Measurements from ENCODE around the gene ARHGEF11. TPM values are rescaled to one million over a fixed set of nuclear protein-coding genes. Genes with fewer than 3 reads are reported as not detected.

The ARHGEF11 gene
- 13.9 to 18.8 TPM (median 18.4 TPM) in 5 replicates for total RNA-seq (2022; extraction: Qiagen RNA extraction)

GRCh38 chr1:157045250-157046218 is at the start of gene ARHGEF11:
TSS of gene ARHGEF11 (minus strand) at chr1:157045742. CDS start at chr1:157044330, 1,412 bp downstream.

GRCh38 chr1:156920233-156921052 is 125.1 kb downstream of the ARHGEF11 start, which contains the start of gene LRRC71:
TSS of gene LRRC71 (plus strand) at chr1:156920632. CDS start at chr1:156920804, 172 bp downstream.

GRCh38 chr1:156893048-156893953 is 152.2 kb downstream of the ARHGEF11 start, which contains the start of gene PEAR1:
TSS of gene PEAR1 (plus strand) at chr1:156893718. CDS start at chr1:156903927, 10,209 bp downstream.

Other genes starting within 250 kb of the ARHGEF11 start
- 2.5 to 4.6 TPM (median 3.3 TPM) in 5 replicates for gene SH2D2A, start 228.9 kb downstream of the ARHGEF11 start, total RNA-seq (2022; extraction: Qiagen RNA extraction)
- gene INSRR, start 186.6 kb downstream of the ARHGEF11 start, total RNA-seq (2022; extraction: Qiagen RNA extraction): not detected in 5 replicates
- gene NTRK1, start 184.9 kb downstream of the ARHGEF11 start, total RNA-seq (2022; extraction: Qiagen RNA extraction): 0.06 to 0.16 TPM (median 0.08 TPM) in 4 of 5 replicates, not detected in the other
- gene PEAR1, start 152.0 kb downstream of the ARHGEF11 start, total RNA-seq (2022; extraction: Qiagen RNA extraction): 5.0 to 9.3 TPM (median 6.5 TPM) in 5 replicates
- 0.08 to 0.12 TPM (median 0.10 TPM) in 5 replicates for gene LRRC71, start 125.1 kb downstream of the ARHGEF11 start, total RNA-seq (2022; extraction: Qiagen RNA extraction)
- gene ETV3L, start 54.1 kb upstream of the ARHGEF11 start, total RNA-seq (2022; extraction: Qiagen RNA extraction): not detected in 5 replicates
- gene ETV3, start 92.7 kb upstream of the ARHGEF11 start, total RNA-seq (2022; extraction: Qiagen RNA extraction): 10.6 to 13.5 TPM (median 12.9 TPM) in 5 replicates